Osteoblast (primary cell): ENCODE data around the gene WNT1. TPM values are rescaled to one million over a fixed set of nuclear protein-coding genes. Genes with fewer than 3 reads are reported as not detected.

Source experiments
- DNase-seq: peaks from one replicate; pipeline ENCODE4 v3.0.0; 2011; ENCODE audit warnings: low spot score, mixed read lengths; ENCODE audit not compliant: insufficient read length; ENCODE audit errors: missing footprints
- H2AFZ ChIP-seq: 2 replicates; pipeline ENCODE4 v1.6.0; 2011; ENCODE audit warnings: mild to moderate bottlenecking, low read length
- H3K27ac ChIP-seq: 2 replicates; pipeline ENCODE4 v1.5.1; 2011; ENCODE audit warnings: mild to moderate bottlenecking, low read depth, low read length, moderate library complexity
- H3K27me3 ChIP-seq: 2 replicates; pipeline ENCODE4 v1.6.0; 2012; ENCODE audit warnings: mild to moderate bottlenecking, control low read depth, inconsistent platforms, low read length, moderate library complexity; ENCODE audit not compliant: insufficient read depth
- H3K36me3 ChIP-seq: 2 replicates; pipeline ENCODE4 v1.5.1; 2011; ENCODE audit warnings: mild to moderate bottlenecking, low read length, control low read depth, moderate library complexity; ENCODE audit not compliant: insufficient read depth
- H3K4me1 ChIP-seq: 2 replicates; pipeline ENCODE4 v1.5.1; 2011; ENCODE audit warnings: mild to moderate bottlenecking, low read length, control low read depth, moderate library complexity; ENCODE audit not compliant: insufficient read depth
- H3K4me2 ChIP-seq: 2 replicates; pipeline ENCODE4 v1.6.0; 2011; ENCODE audit warnings: mild to moderate bottlenecking, low read length; ENCODE audit not compliant: insufficient read depth
- H3K4me3 ChIP-seq: fragments of 200-600 bp; sonication (generic); 3 replicates; pipeline ENCODE4 v1.5.1; 2012; ENCODE audit warnings: mild to moderate bottlenecking, low read length, inconsistent platforms; ENCODE audit not compliant: insufficient read depth
- H3K79me2 ChIP-seq: 2 replicates; pipeline ENCODE4 v1.6.0; 2012; ENCODE audit warnings: mild to moderate bottlenecking, low read length, control low read depth, inconsistent platforms; ENCODE audit not compliant: insufficient read depth
- H3K9me3 ChIP-seq: 2 replicates; pipeline ENCODE4 v1.5.1; 2011; ENCODE audit warnings: low read depth, low read length, control low read depth
- H4K20me1 ChIP-seq: 2 replicates; pipeline ENCODE4 v1.6.0; 2012; ENCODE audit warnings: mild to moderate bottlenecking, low read length, control low read depth; ENCODE audit not compliant: insufficient read depth
- CTCF ChIP-seq: IDR thresholded peaks from 2 replicates; pipeline ENCODE4 v1.5.1; 2011; ENCODE audit warnings: mild to moderate bottlenecking, low read depth, low read length, moderate library complexity; ENCODE audit errors: extremely low read depth
- total RNA-seq: library from RNA; depleted of rRNA; stranded (reverse); fragments of >200 nt; gene quantifications from 2 replicates; pipeline ENCODE4 v1.2.3, GENCODE V29; 2012

WNT1 gene
- total RNA-seq, 1 donor = not detected

- no peak overlapping the region for H2AFZ ChIP-seq
- no peak overlapping the region for H3K27ac ChIP-seq
- no peak overlapping the region for H3K4me2 ChIP-seq
- H3K27me3 ChIP-seq = no peaks in the 10 kb centered on the region
- peaks cover 93% of the 10 kb centered on the region for H3K79me2 ChIP-seq
- DNase-seq = no peak
- peaks cover 11% of the 10 kb centered on the region for H3K36me3 ChIP-seq
- TF ChIP-seq CTCF = no peak
- H3K4me1 ChIP-seq = no peaks in the 10 kb centered on the region
- H3K4me3 ChIP-seq = no peak overlapping the region
- no peaks in the 10 kb centered on the region for H3K9me3 ChIP-seq
- H4K20me1 ChIP-seq = peaks cover 58% of the 10 kb centered on the region
Observed at GRCh38 chr12:48946205-48946604, 31.9 kb upstream of the WNT1 start.

DNA sequence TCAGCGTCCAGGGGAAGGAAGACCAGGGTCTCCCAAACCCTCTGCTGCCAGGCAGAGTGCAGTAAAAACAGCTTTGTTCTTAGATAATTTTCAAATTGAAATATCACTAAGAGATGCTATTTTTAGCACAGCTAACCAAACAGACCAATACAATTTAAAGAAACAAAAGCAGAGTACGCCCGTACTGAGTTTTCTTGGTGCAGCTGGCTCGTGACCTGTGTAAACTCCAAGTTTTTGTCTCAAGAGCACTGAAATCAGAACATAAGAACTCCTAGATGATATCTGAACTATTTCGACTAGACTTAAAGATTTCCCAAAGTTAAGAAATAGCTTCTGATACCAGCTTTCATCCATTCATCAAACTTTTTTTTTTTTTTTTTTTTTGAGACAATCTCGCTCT lies 31.2 kb upstream of the WNT1 start:
- DNase-seq = no peak
- TF ChIP-seq CTCF = no peak
- Histone ChIP-seq H2AFZ (no peak overlapping the region), H3K79me2 (peaks cover 92% of the 10 kb centered on the region), H3K9me3 (no peaks in the 10 kb centered on the region), H3K4me3 (no peak overlapping the region), H3K4me2 (no peak overlapping the region), H3K27me3 (no peaks in the 10 kb centered on the region), H3K27ac (no peak overlapping the region), H3K36me3 (peaks cover 11% of the 10 kb centered on the region), H4K20me1 (peaks cover 52% of the 10 kb centered on the region), H3K4me1 (no peaks in the 10 kb centered on the region)

DNA sequence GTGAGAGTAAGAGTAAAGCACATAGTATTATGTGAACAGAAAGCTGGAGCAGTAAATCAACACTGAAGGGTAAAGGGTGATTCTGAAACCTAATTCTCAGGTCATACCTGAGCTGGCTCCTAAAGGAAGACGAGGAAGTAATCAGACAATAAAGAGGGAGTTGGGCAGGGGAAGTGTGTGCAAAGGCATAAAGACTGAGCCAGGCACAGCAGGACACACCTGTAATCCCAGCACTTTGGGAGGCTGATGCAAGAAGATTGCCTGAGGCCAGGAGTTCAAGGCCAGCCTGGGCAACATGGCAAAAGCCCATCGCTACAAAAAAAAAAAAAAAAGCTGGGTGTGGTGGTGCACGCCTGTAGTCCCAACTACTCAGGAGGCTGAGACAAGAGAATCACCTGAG lies 30.4 kb upstream of the WNT1 start:
- Histone ChIP-seq H3K4me1 (no peaks in the 10 kb centered on the region), H3K4me2 (no peak overlapping the region), H3K9me3 (no peaks in the 10 kb centered on the region), H3K4me3 (no peak overlapping the region), H2AFZ (no peak overlapping the region), H4K20me1 (peaks cover 53% of the 10 kb centered on the region), H3K27ac (no peak overlapping the region), H3K79me2 (peaks cover 92% of the 10 kb centered on the region), H3K36me3 (peaks cover 10% of the 10 kb centered on the region), H3K27me3 (no peaks in the 10 kb centered on the region)
- no peak for DNase-seq
- no peak for TF ChIP-seq CTCF

DNA sequence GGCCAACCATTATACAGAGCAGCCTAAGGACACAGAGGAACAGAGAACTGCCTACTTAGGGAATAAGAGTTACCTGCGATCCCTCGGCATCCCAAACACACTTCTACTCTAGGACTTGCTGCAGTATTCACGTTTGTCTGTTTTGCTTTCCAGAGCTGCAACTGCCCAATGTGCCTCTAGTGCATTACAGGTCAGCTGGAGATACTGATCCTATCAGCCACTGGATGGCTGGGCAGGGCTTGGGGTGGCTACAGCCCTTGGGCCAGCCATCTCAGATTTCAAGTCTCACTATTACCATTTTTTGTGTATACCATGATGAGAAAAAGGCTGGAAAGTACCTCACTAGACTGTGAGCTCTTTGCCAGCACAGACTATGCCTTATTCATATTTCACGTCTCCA lies 25.4 kb upstream of the WNT1 start:
- Histone ChIP-seq H4K20me1 (peaks cover 52% of the 10 kb centered on the region), H3K4me2 (no peak overlapping the region), H3K27me3 (no peaks in the 10 kb centered on the region), H3K27ac (no peak overlapping the region), H3K4me3 (no peak overlapping the region), H3K9me3 (no peaks in the 10 kb centered on the region), H3K4me1 (peaks cover 10% of the 10 kb centered on the region), H3K36me3 (peaks cover 28% of the 10 kb centered on the region), H3K79me2 (peaks cover 92% of the 10 kb centered on the region), H2AFZ (no peak overlapping the region)
- TF ChIP-seq CTCF = no peak
- DNase-seq = no peak
